ENCODE data around the gene MT1B. TPM values are rescaled to one million over a fixed set of nuclear protein-coding genes. Genes with fewer than 3 reads are reported as not detected.

MT1B gene
- total and polyA plus RNA-seq, 7 donors = not detected

DNA sequence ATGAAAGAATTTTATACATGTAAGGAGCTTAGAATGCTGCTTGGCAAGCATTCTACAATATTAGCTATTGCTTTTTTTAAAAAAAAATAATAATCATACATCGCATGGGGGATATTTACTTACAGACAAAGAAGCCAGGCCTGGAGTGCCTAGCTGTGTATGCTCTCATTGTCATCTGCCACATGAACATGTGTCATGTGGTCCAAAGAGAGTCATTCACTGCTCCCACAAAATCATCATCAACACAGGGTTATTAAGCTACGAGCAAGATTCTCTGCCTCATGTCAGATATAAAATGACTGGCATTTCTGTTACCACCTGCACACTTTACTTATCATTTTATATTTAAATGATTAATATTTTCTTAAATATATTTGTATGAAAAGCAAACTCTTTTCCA is 28.0 kb upstream of the MT1B start:
- H3K4me3 ChIP-seq = no peak overlapping the region
- peaks cover 0 to 23% (median 19%) of the 10 kb centered on the region in 4 donors for H3K4me1 ChIP-seq
- no peaks in the 10 kb centered on the region for H3K9me3 ChIP-seq
- H3K36me3 ChIP-seq = no peaks in the 10 kb centered on the region
- H3K27ac ChIP-seq = no peak overlapping the region
- TF ChIP-seq, protein P1, sequence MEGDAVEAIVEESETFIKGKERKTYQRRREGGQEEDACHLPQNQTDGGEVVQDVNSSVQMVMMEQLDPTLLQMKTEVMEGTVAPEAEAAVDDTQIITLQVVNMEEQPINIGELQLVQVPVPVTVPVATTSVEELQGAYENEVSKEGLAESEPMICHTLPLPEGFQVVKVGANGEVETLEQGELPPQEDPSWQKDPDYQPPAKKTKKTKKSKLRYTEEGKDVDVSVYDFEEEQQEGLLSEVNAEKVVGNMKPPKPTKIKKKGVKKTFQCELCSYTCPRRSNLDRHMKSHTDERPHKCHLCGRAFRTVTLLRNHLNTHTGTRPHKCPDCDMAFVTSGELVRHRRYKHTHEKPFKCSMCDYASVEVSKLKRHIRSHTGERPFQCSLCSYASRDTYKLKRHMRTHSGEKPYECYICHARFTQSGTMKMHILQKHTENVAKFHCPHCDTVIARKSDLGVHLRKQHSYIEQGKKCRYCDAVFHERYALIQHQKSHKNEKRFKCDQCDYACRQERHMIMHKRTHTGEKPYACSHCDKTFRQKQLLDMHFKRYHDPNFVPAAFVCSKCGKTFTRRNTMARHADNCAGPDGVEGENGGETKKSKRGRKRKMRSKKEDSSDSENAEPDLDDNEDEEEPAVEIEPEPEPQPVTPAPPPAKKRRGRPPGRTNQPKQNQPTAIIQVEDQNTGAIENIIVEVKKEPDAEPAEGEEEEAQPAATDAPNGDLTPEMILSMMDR (IDR thresholded peaks at IDR 0.05) = no peak
- TF ChIP-seq POLR2AphosphoS5 (IDR thresholded peaks at IDR 0.05) (no peak), EP300 (IDR thresholded peaks at IDR 0.05) (no peak), POLR2A (IDR thresholded peaks at IDR 0.05) (no peak)
- no peaks in the 10 kb centered on the region for H3K27me3 ChIP-seq
- intact Hi-C loops (cut with DNase I) = loop anchor here (2.0 kb wide), 1 partner anchor 59 kb away; the partner anchor contains the start of gene MT1X
- WGBS, 2 donors = 94 to 96% methylated on average over 2 of the region's 2 CpGs
- no peak for DNase-seq

DNA sequence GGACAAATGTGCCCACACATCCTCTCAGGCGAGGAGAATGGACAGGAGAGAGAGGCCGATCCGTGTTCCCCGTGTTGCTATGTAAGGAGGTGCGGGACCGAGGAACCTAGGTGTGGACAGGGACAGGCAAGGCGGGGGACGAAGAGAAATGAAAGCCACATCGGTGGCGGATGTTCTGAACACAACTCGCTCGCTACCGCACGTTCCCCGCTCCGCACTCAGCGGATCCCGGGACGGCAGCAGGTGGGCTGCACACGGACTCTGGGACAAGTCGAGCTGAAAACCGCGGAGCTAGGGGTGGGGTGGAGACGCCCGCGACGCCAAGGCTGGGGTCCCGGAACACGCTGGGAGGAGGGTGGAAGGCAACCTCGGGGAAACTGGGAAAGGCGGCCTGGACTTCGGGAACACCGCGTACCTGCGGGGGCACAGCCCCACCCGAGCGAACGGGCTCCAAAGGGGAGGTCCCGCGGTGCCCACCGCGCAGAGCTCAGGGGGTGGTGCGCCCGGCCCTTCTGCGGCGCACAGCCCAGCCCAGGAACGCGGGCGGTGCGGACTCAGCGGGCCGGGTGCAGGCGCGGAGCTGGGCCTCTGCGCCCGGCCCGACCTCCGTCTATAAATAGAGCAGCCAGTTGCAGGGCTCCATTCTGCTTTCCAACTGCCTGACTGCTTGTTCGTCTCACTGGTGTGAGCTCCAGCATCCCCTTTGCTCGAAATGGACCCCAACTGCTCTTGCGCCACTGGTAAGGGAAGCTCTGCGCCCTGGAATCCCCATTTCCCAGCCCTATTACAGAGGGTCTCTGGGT is 26.3 kb upstream of the MT1B start, which contains the start of gene MT1E:
TSS of gene MT1E (plus strand) at position 642 of the 803 bp plus-strand sequence. CDS start at position 713, 71 bp downstream.
- Histone ChIP-seq H3K9me3 (no peaks in the 10 kb centered on the region), H3K4me1 (peaks cover 0 to 23% (median 19%) of the 10 kb centered on the region in 4 donors), H3K36me3 (no peaks in the 10 kb centered on the region), H3K4me3 (peak within 1 kb of the TSS; percentile 52 to 68 (median 58)), H3K27me3 (no peaks in the 10 kb centered on the region), H3K27ac (peak within 1 kb of the TSS; percentile 89 to 92 (median 90))
- intact Hi-C loops (cut with DNase I) = loop anchor here (1.0 to 2.0 kb wide), 2 partner anchors 17 to 57 kb away; partner anchors contain the start of genes MT1X and MT2A
- WGBS, 2 donors = 1 to 3% methylated on average over 62 of the region's 62 CpGs
- peak; percentile 95 for DNase-seq
- TF ChIP-seq EP300 (IDR thresholded peaks at IDR 0.05) (peak in 3 of 4 donors; percentile 52 to 87 (median 83)), POLR2A (IDR thresholded peaks at IDR 0.05) (peak; percentile 83 to 85), POLR2AphosphoS5 (IDR thresholded peaks at IDR 0.05) (peak; percentile 83 to 97 (median 94))
- TF ChIP-seq, protein P1 (IDR thresholded peaks at IDR 0.05) = no peak

DNA sequence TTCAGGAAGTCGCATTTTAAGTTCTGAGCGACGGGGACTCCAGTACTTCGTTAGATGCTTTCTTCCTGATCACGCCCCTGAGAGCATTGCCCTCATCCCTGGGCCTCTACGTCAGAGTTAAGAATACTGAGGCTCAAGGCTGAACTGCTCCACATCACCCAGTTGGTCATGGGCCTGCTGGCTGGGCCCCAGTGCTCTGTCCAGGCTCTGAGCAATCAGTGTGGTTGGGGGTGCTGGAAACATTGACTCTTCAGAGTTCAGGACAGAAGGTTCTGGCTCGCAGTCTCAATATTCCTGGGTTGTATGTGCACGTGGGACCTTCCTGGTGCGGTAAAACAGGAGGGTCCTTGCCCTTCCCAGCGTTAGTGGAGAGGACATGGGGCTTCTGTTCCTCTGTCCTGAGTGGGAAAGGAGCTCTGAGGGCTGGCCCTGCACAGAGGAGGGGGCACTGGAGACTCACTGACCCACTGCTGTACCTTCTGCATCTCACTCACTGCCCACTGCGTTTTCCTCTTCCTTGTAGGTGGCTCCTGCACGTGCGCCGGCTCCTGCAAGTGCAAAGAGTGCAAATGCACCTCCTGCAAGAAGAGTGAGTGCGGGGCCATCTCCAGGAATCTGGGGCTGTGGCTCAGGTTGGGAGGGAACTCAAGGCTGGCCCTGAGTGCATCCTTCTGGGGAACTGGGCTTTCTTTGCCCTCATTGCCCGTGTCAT is 25.6 kb upstream of the MT1B start:
- H3K4me1 ChIP-seq = peaks cover 0 to 23% (median 19%) of the 10 kb centered on the region in 4 donors
- H3K27me3 ChIP-seq = no peaks in the 10 kb centered on the region
- TF ChIP-seq POLR2A (IDR thresholded peaks at IDR 0.05) = no peak
- TF ChIP-seq POLR2AphosphoS5 (IDR thresholded peaks at IDR 0.05) = peak in 1 of 4 donors; percentile 74
- peak in 3 of 4 donors; percentile 46 to 72 (median 72) for TF ChIP-seq EP300 (IDR thresholded peaks at IDR 0.05)
- no peaks in the 10 kb centered on the region for H3K36me3 ChIP-seq
- peak overlapping the region; percentile 89 to 92 (median 90) for H3K27ac ChIP-seq
- WGBS, 2 donors = 8 to 18% methylated on average over 16 of the region's 16 CpGs
- no peaks in the 10 kb centered on the region for H3K9me3 ChIP-seq
- DNase-seq = peak; percentile 91
- intact Hi-C loops (cut with DNase I) = loop anchor here (1.0 to 2.0 kb wide), 2 partner anchors 18 to 57 kb away; partner anchors contain the start of genes MT1X and MT2A
- H3K4me3 ChIP-seq = peak overlapping the region; percentile 52 to 68 (median 58)

DNA sequence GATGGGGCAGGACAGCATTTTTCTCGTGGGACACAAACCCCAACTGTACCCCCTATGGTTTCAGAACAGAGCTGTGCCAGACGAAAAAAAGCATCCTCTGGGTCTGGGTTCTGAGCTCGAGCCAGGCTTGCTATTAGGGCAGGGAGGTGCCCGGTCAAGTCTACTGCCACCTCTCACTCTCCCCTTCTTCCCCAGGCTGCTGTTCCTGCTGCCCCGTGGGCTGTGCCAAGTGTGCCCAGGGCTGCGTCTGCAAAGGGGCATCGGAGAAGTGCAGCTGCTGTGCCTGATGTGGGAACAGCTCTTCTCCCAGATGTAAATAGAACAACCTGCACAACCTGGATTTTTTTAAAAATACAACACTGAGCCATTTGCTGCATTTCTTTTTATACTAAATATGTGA is 25.0 kb upstream of the MT1B start:
- WGBS, 2 donors = 25 to 52% methylated on average over 7 of the region's 7 CpGs
- intact Hi-C loops (cut with DNase I) = no loop called here
- H3K27ac ChIP-seq = peak overlapping the region; percentile 89 to 92 (median 90)

More for the DNA sequence above, 25.0 kb upstream of the MT1B start:
- H3K9me3 ChIP-seq = no peaks in the 10 kb centered on the region
- TF ChIP-seq POLR2A (IDR thresholded peaks at IDR 0.05) (no peak), POLR2AphosphoS5 (IDR thresholded peaks at IDR 0.05) (no peak), EP300 (IDR thresholded peaks at IDR 0.05) (no peak)
- TF ChIP-seq, protein P1 (IDR thresholded peaks at IDR 0.05) = no peak
- H3K4me3 ChIP-seq = peak overlapping the region; percentile 52 to 68 (median 58)
- H3K4me1 ChIP-seq = peaks cover 0 to 24% (median 19%) of the 10 kb centered on the region in 4 donors
- no peaks in the 10 kb centered on the region for H3K27me3 ChIP-seq
- H3K36me3 ChIP-seq = no peaks in the 10 kb centered on the region
- no peak for DNase-seq

Data from sigmoid colon (tissue), 7 donors.